GM18951 (cell line): Measurements from ENCODE around the gene MARCKS.

Experiments
- POLR2A ChIP-seq: IDR thresholded peaks from 4 replicates; pipeline ENCODE4 v1.6.1; 2011; ENCODE audit warnings: mild to moderate bottlenecking; ENCODE audit not compliant: insufficient read length, insufficient read depth; ENCODE audit errors: extremely low read depth
- in situ Hi-C: fragments of 300-500 bp; cut with MboI; formaldehyde crosslinking; loops from one replicate; pipeline ENCODE4 v1.12.0; 2022; ENCODE audit warnings: low sequenced_read_pairs, mixed read lengths, inconsistent platforms; ENCODE audit not compliant: unreplicated experiment

Gene MARCKS

DNA sequence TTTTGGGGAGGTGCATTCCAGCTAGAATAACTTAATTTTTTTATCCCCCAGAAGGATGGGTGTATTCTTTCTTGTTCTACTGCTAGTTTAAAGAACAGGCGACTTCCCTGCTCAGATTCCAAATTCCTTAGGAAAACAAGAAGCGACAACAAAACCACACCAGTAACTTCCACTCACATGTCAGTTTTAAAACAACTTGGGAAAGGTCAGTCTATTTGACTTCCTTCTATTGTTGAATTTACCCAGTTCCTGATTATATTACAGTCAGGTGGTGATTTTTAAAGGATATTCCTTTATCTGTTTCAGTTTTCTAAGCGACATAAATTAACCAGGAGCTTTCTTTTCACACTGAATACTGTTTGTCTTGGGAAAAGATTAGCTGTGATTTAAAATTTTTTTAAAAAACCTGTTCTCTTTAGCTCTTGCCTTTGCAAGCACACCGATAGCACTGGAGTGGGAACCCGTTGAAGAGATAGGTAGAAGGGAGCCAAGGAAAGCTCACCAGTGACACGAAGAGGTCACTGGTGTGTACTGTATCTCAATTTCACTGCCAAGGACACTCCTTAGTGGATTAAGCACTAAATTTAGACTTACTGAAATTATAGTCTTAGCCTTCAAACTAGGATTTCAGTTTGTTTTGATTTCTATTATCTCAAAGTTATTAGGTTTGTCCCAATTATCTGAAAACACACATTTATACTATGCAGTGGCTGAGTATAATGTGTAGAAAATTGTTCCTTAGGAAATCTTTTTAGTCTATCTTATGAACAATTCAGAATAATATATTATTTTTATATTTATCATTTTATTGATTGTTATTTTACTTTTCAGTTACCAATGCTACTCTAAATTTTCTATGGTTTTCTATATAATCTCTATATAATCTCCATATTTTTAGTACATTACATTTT is 22.3 kb downstream of the MARCKS start:
- in situ Hi-C loops: no loop called here
- no peak for TF ChIP-seq POLR2A

DNA sequence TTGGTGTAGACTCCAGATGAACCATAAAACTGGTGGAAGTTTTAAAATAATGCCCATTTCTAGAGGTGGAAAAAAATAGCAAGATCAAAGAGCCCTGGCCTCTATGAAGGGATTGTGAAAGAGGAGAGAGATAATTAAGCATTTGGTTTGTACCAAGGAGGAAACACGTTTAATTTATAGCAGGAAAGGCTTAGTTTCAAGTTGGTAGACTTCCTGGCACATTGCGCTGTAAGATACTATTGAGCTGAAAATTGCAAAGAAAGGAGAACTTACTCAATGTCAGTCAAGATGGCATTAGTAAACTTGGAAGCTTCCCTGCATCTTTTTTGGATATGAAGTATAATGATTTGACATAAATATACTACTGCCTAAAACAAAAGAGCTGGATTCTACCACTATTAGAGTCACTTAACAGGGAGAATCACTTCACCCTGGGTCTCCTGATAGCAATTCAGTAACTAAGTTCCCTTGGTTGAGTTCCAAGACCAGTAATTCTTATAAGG is 24.4 kb downstream of the MARCKS start:
- TF ChIP-seq POLR2A: no peak
- in situ Hi-C loops: no loop called here

DNA sequence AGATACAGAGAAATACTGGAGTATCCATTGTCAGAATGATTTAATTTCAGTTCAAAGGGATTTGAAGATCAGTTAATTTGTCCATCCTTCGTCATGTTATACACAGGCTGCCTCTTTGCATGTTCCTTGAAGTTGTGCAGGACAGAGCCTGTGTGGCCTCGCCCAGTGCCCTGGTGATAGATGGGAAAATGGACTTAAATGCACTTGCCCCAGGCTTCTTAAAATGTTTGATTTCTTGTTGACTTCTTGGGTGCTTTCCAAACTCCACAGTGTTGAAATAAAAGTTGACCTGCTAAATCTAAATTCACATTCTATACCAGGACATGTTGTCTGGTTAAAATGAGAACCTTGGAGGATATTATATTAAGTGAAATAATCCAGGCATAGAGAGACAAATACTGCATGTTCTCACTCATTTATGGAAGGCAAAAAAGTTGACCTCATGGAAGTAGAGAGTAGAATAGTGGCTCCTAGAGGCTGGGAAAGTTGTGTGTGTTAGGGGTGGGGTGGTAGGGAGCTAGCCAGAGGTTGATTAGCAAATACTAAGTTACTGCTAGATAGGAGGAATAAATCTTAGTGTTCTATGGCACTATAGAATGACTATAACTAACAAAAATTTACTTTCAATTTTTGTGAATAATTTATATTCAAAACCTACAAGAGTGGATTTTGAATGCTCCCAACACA is 25.3 kb downstream of the MARCKS start:
- TF ChIP-seq POLR2A: no peak
- in situ Hi-C loops: no loop called here

GRCh38 chr6:113884011-113884410 is 26.9 kb downstream of the MARCKS start:
- in situ Hi-C loops: no loop called here
- TF ChIP-seq POLR2A: no peak

GRCh38 chr6:113886512-113886911 is 29.4 kb downstream of the MARCKS start:
- in situ Hi-C loops: no loop called here
- no peak for TF ChIP-seq POLR2A

DNA sequence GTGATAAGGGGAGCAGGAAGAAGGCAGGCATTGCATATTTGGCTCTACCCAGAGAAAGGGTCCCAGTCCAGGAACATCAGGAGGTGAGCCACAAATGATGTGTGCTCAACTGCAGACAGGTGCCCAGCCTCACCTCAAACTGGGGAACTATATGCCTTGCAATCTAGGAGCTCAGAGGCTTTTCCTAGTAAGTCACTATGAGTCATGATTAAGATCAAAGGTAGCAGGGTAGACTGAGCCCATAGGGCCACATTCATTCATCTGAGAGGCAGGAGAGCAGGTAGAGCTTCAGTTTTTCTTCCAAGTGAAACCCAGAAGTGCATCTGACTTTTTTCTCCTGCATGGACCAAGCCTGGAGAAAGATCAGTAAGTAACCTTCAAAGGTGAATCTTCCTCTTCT is 31.3 kb downstream of the MARCKS start:
- in situ Hi-C loops: no loop called here
- no peak for TF ChIP-seq POLR2A

- in situ Hi-C loops: no loop called here
- TF ChIP-seq POLR2A: no peak
These were observed 31.9 kb downstream of the MARCKS start for GRCh38 chr6:113888956-113889630.

- TF ChIP-seq POLR2A: no peak
- in situ Hi-C loops: no loop called here
These were observed 36.3 kb downstream of the MARCKS start for GRCh38 chr6:113893451-113893850.

GRCh38 chr6:113893866-113894265 is 36.7 kb downstream of the MARCKS start:
- TF ChIP-seq POLR2A: no peak
- in situ Hi-C loops: no loop called here

DNA sequence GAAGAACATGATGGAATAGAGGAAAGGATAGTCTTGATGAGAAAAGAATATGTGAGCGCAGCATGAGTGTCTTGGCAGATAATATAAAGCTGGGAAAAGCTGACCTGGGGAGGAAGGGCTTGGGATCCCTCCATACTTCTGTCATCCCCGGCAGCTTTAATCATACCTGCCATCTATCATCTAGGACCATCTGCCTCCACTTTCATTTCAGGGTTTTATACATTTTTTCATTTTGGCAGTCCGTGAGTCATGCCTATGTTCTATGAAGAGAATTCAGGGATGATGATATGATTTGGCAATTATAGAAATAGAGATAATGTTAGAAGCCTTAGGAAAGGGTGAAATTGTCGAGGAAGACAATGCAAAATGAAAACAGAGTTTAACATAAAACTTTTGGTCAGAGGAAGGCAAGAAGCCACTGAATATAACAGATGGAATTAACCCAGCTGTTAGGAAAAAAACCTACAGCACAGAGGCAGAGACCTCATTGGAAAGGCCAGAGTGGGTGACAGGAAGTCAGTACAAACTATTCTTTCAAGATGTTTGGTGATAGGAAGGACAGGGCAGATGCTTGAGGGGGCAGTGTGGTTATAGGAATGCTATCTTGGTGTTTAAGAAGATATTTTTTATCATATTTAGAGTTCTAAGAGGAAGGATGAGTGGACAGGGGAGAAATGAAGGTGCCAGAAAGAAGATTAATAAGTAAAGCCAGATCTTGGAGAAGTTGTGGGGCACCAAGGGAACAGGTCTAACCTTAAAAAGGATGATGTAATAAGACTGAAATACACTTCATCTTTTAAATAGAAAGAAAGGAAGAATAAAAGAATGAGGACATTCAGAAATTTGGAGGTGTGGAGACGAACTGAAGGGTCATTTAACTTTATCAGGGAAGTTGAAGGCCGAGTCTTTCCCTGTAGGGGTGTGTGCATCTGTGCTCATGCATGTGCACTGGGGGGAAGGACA is 37.8 kb downstream of the MARCKS start:
- no peak for TF ChIP-seq POLR2A
- in situ Hi-C loops: no loop called here

DNA sequence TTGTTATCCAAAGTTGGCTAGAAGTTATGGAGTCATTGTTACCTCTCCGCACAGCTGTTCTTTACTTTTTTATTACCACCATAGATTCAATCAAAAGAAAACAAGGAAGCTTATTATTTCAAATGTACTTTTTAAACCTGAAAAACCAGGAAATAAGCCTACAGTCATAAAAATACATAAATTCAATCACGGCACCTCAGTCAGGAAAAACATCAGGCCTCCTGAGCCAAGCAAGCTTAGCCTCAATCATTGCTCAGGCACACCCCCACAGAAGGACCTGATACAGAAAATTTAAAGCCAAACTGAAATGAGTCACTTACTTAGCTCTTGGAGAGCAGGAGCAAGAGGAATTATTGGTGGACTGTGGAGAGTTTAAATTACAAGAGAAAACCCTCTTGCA is 44.3 kb downstream of the MARCKS start:
- no peak for TF ChIP-seq POLR2A
- in situ Hi-C loops: loop anchor here (25.0 kb wide), 1 partner anchor 1114 kb away; no protein-coding TSS in a partner anchor

GRCh38 chr6:113903666-113904330 is 46.7 kb downstream of the MARCKS start:
- no peak for TF ChIP-seq POLR2A
- in situ Hi-C loops: loop anchor here (25.0 kb wide), 1 partner anchor 1116 kb away; no protein-coding TSS in a partner anchor
